HT1080 (cell line): ENCODE data around the gene GOLGA5. TPM values are rescaled to one million over a fixed set of nuclear protein-coding genes. Genes with fewer than 3 reads are reported as not detected.

Source experiments
- DNase-seq: peaks from one replicate; pipeline ENCODE4 v3.0.0-alpha.2; 2015; ENCODE audit warnings: low read depth
- total RNA-seq: library from RNA; depleted of rRNA; stranded (reverse); fragments of >200 nt; shearing (Covaris generic); gene quantifications from 2 replicates; pipeline ENCODE4 v1.2.3, GENCODE V29; 2014; rRNA removed

GOLGA5 gene
- total RNA-seq, 1 experiment from 2014 or later, result 23.6 TPM

- DNase-seq, result no peak
These were observed 81.0 kb downstream of the GOLGA5 start for GRCh38 chr14:92874962-92875661.

- DNase-seq, result no peak
These were observed 83.8 kb downstream of the GOLGA5 start for GRCh38 chr14:92877757-92878431.

- no peak for DNase-seq
These were observed 86.2 kb downstream of the GOLGA5 start for GRCh38 chr14:92880351-92880750.

GRCh38 chr14:92880851-92881250 lies 86.7 kb downstream of the GOLGA5 start:
- DNase-seq, result peak; percentile 17

- no peak for DNase-seq
These were observed 89.0 kb downstream of the GOLGA5 start for GRCh38 chr14:92883066-92883465.

GRCh38 chr14:92884410-92884809 lies 90.3 kb downstream of the GOLGA5 start:
- no peak for DNase-seq

GRCh38 chr14:92885279-92886061 lies 91.4 kb downstream of the GOLGA5 start:
- no peak for DNase-seq

GRCh38 chr14:92886337-92886736 lies 92.2 kb downstream of the GOLGA5 start:
- DNase-seq, result no peak

GRCh38 chr14:92887157-92887556 lies 93.1 kb downstream of the GOLGA5 start:
- no peak for DNase-seq

GRCh38 chr14:92888896-92889295 lies 94.8 kb downstream of the GOLGA5 start:
- DNase-seq, result no peak

Other genes starting within 250 kb of the GOLGA5 start
- 26.5 and 29.5 TPM in 2 replicates for gene LGMN, start 45.7 kb upstream of the GOLGA5 start, total RNA-seq
- not detected in 2 replicates for gene CHGA, start 128.8 kb downstream of the GOLGA5 start, total RNA-seq